Urothelium cell line (cell line): ENCODE results near the gene TSNAXIP1.
A peak's percentile ranks its signal among the peaks of the same experiment; 100 is the strongest.

Experiments
- DNase-seq: peaks from one replicate; pipeline ENCODE4 v3.0.0; 2011; ENCODE audit warnings: low spot score, mixed read lengths
- FAIRE-seq: peaks from 2 replicates; lab custom pipeline; 2011; peaks lifted over from hg19 to GRCh38; lab: Jason Lieb, UNC

The TSNAXIP1 gene, protein sequence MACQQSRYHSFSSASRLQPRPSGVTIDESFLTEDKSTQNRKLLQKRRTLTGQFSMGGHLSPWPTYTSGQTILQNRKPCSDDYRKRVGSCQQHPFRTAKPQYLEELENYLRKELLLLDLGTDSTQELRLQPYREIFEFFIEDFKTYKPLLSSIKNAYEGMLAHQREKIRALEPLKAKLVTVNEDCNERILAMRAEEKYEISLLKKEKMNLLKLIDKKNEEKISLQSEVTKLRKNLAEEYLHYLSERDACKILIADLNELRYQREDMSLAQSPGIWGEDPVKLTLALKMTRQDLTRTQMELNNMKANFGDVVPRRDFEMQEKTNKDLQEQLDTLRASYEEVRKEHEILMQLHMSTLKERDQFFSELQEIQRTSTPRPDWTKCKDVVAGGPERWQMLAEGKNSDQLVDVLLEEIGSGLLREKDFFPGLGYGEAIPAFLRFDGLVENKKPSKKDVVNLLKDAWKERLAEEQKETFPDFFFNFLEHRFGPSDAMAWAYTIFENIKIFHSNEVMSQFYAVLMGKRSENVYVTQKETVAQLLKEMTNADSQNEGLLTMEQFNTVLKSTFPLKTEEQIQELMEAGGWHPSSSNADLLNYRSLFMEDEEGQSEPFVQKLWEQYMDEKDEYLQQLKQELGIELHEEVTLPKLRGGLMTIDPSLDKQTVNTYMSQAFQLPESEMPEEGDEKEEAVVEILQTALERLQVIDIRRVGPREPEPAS

DNA sequence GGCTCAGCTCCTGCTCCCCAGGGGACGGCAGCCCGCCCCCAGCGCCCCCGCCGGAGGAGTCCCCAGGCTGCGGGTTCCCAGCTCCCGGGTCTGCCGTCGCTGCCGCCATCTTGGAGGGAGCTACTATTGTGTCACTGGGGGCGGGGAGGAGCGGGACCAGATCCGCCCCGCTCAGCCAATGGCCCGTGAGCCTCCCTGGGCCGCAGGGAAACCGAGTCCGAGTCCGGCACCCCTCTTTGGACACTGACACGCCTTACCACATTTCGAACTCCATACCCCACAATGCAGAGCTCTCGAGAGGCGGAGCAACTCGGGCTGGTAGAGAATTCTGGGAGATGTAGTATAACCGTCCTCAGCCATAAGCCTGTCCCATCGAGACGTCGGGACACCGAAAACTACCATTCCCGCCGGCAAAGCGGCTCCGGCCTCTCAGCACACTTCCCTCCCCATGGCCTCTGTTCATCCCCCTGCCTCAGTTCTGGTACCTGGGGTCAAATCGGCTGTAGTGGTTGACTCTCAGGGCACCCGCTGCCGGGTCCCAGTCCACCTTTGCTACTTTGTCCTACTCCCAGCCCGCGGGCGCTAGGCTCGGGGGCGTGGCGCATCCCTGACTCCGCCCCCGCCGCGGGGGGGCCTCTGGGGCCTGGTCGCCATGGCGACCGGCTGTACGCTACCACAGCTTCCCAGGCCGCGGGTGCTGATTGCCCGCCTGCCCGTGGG is at the start of gene TSNAXIP1, which contains the start of gene RANBP10:
TSS of gene TSNAXIP1 (plus strand) at position 462 of the 720 bp plus-strand sequence. CDS start 261 bp downstream, outside the sequence.
TSS of gene RANBP10 (minus strand) at position 133 of the 720 bp plus-strand sequence. CDS start at position 109, 24 bp downstream.
- DNase-seq (peak; percentile 97), FAIRE-seq (peak; percentile 74)

DNA sequence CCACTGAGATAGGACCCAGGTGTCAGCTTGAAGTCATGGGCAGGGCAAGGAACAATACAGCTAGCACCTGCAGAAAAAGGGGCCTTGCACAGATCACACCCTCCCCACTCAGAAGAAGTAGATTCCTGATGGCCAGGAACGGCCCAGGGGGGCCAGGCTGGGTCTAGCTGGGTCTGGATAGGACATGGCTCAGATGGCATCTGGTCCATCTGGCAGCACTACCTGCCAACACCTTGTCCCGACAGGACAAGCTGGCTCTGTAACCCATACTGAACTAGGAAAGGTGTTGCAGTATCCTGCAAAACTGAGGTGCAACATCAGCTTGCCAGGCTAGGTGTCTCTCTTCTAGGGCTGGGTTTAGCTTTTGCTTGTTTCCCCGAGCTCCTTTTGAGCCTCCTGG is 48.7 kb upstream of the TSNAXIP1 start:
- DNase-seq: no peak
- peak; percentile 50 for FAIRE-seq

DNA sequence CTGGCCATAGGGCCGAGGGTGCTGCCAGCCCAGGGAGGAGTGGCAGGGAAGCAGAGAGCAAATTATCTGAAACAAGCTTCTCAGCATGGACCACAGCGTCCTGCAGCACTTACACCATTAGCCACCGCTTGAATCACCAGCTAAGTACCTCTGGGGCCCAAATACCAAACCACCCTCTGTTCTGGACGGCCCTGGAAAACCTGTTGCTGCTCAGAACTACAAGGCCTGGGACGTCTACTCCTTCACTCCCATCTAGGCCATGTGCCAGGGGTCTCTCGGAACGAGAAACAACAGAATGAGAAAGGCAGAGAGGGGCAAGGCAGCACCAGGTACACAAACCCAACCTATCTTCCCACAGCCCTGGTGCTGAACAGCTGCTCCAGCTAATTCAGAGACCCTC is 47.7 kb upstream of the TSNAXIP1 start:
- FAIRE-seq (no peak), DNase-seq (no peak)

DNA sequence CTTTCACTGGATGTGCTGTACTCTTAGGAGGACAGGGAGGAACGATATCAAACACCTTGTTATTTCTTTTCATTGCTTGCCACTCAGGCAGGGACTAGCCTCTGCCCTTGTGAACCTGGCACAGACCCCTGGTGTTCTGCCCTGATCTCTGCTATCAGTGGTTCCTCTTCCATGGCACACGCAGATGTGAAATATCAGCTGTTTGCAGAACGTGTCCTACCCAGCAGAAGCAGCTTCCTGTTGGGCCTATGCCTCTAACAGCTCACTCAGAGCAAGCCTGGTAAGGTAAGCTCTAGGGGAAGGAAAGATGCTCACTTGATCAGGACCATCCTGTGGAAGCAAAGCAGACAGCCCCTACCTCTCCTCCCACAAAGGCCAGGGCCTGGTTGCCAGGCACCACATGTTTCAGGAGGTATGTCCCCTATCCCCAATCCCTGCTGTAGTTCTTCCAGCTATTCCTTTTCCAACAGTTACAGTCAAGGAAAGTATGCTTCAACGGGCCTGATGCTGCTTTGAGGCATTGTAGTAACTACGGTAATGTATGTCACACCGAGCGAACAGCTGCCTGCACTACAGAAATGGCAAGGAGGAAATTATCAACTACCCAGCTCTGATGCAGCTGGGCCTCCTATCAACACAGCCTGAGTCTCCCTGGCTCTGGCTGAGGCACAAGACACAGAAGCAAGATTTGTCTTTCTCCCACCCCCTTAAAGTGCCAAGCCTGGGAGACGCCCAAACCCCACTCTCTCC is 46.3 kb upstream of the TSNAXIP1 start:
- DNase-seq (no peak), FAIRE-seq (peak; percentile 35)

DNA sequence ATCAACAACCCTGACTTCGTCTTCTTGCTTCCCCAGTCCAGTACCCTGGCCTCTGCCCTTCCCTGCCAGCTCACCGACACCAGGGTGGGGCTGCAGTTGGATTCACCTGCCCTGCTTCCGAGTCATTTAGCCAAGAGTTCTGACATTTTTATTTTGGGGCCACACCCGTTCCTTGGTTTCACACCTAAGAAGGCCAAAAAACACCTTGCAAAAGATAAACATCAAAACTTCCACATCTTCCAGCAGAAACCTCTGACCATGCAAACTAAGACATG is 45.8 kb upstream of the TSNAXIP1 start:
- DNase-seq (no peak), FAIRE-seq (no peak)

DNA sequence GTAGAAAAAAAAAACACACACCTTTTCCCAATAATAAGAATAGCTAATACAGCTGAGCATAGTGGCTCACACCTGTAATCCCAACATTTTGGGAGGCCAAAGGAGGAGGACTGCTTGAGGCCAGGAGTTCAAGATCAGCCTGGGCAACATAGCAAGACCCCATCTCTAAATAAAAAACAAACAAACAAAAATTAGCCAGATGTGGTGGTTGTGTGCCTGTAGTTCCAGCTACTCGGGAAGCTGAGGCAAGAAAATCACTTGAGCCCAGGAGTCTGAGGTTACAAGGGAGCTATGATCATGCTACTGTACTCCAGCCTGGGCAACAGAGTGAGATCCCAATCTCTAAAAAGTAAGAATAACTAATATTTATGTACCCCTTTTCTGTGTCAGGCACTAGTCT is 44.8 kb upstream of the TSNAXIP1 start:
- FAIRE-seq: no peak

DNA sequence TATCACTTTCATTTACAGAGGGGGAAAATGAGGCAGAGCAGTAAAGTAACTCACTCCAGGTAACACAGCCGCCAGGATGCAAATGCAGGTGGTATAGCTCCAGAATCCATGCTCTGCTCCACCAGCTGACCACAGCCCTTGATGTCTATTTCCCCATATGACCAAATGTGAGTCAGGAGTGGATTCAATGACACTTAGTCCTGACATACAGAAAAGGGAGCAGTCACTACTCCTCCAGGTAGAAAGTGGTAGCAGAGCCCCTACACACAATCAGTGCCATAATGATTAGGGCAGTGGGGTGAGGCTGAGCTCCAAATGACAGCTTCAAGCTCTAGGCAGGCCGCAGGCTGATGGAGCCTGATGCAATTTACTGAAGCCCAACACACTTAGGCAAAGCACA is 44.3 kb upstream of the TSNAXIP1 start:
- no peak for DNase-seq
- no peak for FAIRE-seq

More for the DNA sequence above, 44.8 kb upstream of the TSNAXIP1 start:
- no peak for DNase-seq

DNA sequence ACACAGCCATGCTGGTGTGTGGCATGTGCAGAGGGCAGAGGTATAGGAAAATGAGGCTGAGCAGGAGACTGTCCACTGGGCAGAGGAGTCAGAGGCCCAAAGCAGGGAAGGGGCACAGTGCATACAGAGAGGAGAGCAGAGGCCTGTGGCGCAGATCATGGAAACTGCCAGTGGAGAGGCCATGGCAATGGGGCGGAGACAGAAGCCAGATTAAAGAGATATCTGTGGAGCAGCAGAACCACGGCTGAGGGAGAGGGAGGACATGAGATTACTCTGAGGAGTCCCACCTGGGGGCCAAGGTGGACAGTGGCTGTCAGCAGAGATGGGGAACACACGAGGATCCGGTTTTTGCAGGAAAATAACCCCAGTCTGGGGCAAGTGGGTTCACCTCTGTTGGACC is 43.6 kb upstream of the TSNAXIP1 start:
- FAIRE-seq: no peak
- no peak for DNase-seq

DNA sequence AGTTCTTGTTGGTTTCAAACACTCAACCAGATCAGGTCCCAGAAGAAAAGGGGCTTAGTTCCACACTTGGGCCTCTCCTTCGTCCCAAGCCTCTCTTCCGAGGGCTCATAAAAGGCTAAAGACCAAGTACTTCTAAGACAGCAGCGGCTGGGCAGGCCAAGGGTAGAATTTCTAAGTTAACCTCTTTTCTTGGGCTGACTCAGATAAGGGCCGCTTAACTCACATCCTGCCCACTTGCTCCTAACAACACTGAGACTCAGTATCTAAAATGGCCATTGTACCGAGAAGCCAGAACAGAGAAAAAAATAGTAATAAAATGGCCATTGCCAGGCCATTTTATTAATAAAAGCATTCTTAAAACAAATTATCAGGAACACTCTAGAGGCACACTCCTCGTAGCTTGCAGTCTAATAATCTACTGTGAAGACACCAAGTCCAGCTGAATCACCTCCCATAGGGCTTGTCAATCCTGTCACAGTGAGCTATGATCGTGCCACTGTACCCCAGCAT is 42.5 kb upstream of the TSNAXIP1 start:
- FAIRE-seq: no peak
- DNase-seq: no peak

DNA sequence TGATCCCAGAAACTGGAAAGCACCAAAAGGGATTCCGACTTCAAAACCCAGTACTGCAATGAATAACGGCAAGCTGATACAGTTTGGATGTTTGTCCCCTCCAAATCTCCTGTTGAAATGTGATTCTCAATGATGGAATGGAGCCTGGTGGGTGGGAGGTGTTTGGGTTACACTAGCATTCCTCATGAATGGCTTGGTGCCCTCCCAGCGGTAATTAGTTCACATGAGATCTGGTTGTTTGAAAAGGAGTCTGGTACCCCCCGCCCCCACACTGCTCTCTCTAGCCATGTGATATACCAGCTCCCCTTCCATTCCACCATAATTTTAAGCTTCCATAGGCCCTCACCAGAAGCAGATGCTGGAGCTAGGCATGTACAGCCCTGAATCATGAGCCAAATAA is 40.4 kb upstream of the TSNAXIP1 start:
- FAIRE-seq (no peak), DNase-seq (no peak)

DNA sequence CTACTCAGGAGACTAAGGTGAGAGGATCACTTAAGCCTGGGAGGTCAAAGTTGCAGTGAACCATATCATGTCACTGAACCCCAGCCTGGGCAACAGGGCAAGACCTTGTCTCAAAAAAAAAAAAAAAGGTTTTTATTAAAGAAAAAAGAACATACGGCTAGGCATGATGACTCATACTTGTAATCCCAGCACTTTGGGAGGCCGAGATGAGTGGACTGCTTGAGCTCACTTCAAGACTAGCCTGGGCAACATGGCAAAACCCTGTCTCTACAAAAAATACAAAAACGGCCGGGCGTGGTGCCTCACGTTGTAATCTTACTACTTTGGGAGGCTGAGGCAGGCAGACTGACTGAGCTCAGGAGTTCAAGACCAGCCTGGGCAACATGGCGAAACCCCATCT is 38.7 kb upstream of the TSNAXIP1 start:
- DNase-seq: no peak

DNA sequence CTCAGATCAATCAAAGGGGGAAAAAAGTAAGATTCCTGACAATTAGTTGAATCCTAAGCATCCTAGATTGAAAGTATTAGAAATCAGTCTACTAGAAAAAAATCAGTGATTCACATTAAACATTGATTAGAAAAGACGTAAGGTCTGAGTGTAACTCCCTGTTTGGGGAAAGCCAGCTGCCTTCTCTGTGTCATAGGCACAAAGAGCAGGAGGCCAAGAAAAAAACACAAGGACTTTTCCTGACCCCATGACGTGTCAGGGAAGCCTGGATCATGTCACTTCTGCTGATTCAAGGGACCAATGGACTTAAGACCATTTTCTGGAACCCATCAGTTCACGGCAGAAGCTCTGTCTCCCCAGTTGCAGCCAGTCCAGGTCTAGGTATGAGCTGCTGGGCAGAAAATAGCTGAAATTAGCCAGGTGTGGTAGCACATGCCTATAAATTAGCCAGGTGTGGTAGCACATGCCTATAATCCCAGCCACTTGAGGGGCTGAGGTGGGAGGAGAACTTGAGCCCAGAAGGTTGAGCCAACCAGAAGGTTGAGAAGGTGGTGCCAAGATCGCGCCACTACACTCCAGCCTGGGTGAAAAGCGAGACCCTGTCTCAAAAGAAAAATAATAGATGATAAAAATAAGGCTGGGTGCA is 36.2 kb upstream of the TSNAXIP1 start:
- FAIRE-seq (no peak), DNase-seq (no peak)

More for the DNA sequence above, 38.7 kb upstream of the TSNAXIP1 start:
- FAIRE-seq: no peak

DNA sequence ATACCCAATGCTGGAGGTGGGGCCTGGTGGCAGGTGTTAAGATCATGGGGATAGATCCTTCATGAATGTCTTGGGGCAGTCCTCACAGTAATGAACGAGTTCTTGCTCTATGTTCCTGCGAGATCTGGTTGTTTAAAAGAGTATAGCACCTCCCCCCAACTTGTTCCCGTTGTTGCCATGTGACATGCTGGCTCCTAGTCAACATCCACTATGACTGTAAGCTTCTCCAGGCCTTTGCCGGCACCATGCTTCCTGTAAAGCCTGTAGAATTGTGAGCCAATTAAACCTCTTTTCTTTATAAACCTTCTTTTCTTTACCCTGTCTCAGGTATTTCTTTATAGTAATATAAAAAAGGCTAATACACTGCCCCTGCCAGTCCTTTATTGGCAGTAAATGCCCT is 33.6 kb upstream of the TSNAXIP1 start:
- no peak for DNase-seq
- FAIRE-seq: no peak

DNA sequence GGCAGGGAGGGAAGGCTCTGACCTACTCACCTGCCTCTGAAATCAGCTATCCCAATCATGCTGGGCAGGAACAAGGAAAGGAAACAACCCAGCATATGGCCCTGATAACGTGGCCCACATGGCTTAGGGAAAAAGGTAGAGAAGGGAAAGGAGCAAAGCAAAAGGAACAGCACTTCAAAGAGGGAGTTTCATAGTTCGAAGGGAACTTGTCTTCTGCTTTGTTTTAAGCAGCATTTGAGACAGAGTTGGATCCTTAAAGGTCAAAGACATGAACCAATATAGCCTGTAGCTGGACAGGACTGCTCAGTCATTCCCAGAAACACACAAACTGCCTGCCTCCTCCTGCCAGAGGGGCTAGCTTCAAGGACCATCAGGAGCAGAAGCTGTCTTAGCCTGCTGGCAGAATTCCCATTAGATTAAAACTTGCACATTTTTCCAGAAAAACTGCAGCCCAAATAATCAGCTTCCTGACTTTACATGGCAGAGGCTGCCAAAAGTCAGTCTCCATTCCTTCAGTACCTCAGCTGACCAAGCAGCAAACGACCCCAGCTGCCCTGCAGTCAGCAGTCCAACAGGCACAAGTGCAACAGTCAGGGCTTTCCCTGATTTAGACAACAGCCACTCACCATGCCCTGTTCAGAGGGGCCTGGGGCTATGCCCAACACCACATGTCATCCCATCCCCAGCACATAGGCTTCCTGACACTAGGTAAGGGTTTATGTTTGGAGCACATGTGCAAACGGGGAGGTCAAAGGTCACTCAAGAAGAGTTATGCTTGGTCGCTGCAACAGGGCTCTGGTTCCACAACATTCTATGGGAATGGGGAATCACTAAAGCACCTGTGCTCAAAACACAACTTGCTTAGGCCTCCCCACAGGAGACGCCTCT is 32.9 kb upstream of the TSNAXIP1 start:
- no peak for FAIRE-seq
- DNase-seq: no peak

DNA sequence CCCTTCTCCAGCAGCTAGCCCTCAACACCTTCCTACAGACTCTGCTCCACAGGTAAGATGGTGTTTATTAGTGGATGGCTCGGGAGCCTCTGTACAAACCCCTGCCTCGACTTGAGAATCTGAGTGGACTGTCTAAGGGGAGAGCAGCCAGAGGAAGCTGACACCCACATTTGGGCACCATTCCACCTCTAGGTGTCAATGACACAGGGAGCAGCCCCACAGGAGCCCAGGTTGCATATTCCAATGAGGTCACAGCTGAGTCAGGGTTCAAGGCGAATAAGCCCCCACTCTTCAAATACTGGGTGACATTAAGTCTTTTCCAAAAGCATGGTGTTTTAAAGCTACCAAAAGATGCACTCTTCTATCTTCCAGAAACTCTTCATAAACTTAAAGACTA is 32.2 kb upstream of the TSNAXIP1 start:
- FAIRE-seq (no peak), DNase-seq (no peak)

DNA sequence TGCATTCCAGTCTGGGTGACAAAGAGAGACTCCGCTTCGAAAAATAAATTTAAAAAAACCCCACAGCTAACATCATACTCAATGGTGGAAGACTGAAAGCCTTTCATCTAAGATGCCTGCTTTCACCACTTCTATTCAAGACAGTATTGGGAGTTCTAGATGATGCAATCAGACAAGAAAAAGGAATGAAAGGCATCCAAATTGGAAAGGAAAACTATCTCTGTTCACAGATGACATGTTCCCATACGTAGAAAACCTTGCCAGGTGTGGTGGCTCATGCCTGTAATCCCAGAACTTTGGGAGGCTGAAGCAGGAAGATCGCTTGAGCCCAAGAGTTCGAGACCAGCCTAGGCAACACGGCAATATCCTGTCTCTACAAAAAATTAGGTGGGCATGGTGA is 31.4 kb upstream of the TSNAXIP1 start:
- FAIRE-seq (no peak), DNase-seq (no peak)

DNA sequence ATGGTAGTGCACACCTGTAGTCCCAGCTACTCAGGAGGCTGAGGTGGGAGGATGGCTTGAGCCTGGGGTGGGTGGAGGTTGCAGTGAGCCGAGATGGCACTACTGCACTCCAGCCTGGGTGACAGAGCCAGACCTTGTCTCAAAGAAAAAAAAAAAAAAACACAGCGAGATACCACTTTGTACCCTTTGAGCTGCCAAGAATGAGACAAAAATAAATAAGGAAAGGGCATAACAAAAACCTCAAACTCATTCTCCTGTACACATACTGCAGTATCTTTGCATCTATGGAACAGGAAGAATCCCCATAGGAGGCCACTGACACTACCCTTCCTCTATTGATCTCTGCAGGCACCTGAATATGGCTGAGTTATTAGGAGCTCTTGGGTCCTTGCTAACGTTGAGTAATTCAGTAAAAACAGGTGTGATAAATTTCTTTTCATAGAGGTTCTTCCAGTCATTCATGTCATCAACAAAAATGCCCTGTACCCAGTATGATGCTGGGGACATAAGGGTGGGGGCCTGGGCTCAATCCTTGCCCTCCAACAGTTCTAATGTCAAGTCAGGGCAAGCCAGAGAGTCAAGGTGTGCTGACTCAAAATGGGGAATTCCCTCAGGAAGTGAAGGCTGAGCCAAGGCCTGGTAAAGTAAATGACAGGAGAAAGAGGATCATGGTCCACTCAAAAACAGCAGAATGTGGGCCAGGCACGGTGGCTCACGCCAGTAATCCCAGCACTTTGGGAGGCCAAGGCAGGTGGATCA is 27.3 kb upstream of the TSNAXIP1 start:
- FAIRE-seq: no peak
- no peak for DNase-seq

DNA sequence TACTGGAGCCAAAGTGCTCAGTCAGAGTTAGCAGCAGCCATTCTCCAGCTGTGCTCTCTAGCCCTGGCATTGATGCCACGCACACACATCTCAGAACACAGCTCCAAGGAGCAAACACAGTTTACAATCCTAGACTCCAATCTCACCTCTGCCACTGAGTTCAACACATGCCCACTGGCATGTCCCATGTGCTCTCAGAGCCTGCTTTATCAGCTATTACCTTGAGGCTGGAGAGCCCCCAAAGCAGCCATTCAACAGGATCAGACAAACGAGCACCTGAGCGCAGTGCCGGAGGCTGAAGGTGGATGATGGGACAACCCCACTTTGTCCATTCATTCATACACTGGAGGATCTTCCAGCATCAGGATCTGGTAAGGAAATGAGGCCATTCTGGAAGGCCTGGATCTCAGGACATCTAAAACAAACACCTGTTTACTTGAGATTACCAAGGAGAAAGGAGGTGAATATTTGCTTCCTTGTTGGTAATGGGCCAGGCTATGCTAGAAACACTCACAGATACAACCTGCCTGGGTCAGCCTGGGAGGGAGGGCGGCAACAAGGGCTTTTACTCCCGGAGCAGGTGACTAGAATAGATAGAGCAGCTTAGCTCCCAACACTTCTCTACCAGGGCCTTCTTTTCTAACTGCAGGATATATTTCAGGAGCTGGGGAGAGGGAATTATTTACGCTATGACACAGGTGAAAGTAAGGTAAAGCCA is 25.7 kb upstream of the TSNAXIP1 start:
- no peak for FAIRE-seq
- DNase-seq: no peak
